Cardiac fibroblast (primary cell): ENCODE data around the gene CREB3L2.

Experiments used
- DNase-seq, 2 donors: peaks; one replicate each; pipeline versions ENCODE4 v3.0.0 to v3.0.0-alpha.2; 2010; ENCODE audit warnings: low read depth in 2 of 2
- H3K4me3 ChIP-seq, 2 donors: replicated peaks in 1 of 2; 1 replicate in 1 of 2; 2 replicates in 1 of 2; pipeline ENCODE4 v1.5.1; 2011; ENCODE audit warnings: low read depth in 2 of 2, low read length in 2 of 2, mild to moderate bottlenecking in 2 of 2, moderate library complexity in 1 of 2
- CTCF ChIP-seq: IDR thresholded peaks from one replicate; pipeline ENCODE4 v1.5.1; 2011; ENCODE audit warnings: low read depth, mild to moderate bottlenecking, low read length, inconsistent platforms

CREB3L2 gene

GRCh38 chr7:138032770-138033169 is 30.9 kb upstream of the CREB3L2 start:
- no peak for TF ChIP-seq CTCF
- no peak overlapping the region for H3K4me3 ChIP-seq
- peak in 1 of 2 donors; percentile 43 for DNase-seq

GRCh38 chr7:138032186-138032585 is 30.3 kb upstream of the CREB3L2 start:
- TF ChIP-seq CTCF: no peak
- no peak overlapping the region for H3K4me3 ChIP-seq
- no peak for DNase-seq

DNA sequence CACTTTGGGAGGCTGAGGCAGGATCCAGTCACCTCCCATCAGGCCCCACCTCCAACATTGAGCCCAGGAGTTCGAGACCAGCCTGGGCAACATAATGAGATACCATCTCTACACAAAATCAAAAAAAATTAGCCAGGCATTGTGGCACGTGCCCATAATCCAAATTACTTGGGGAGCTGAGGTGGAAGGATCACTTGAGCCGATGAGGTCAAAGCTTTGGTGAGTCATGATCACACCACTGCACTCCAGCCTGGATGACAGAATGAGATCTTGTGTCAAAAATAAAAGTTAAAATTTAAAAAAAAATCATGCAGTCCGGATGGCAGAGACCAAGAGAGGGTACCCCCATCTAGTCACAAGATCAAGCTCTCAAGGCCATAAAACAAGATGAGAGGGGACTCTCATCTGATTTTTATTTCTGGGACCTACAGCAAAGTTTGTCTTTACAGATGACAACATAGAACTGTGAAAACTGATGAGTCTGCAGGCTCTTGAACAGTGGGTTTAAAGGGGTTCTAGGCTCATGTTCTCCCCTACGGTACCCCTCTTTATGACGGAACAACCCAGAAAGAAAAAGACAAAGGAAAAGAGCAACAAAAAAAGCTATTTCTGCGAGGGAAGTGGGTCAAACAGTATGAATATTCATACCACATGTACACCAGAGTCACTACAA is 28.9 kb upstream of the CREB3L2 start:
- H3K4me3 ChIP-seq: no peak overlapping the region
- TF ChIP-seq CTCF: no peak
- DNase-seq: peak; percentile 6 to 38

DNA sequence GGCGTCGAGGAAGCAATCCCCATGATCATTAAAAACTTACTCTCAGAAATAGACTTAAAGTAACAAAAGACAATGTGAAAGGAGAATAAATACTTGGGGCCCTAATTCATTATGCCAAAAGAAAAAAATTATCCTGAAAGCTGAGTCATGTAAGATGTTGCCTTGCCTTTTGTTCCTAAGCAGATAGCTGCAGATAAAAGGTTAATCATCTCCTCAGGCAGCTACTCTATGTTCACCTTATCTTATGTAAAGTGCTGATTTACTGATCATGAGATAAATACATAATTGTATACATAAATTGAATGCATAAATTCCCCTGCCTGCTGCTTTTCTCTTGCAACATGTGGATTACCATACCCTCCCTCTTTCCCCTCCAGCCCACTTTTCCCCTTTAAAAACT is 28.1 kb upstream of the CREB3L2 start:
- no peak overlapping the region for H3K4me3 ChIP-seq
- TF ChIP-seq CTCF: no peak
- no peak for DNase-seq

DNA sequence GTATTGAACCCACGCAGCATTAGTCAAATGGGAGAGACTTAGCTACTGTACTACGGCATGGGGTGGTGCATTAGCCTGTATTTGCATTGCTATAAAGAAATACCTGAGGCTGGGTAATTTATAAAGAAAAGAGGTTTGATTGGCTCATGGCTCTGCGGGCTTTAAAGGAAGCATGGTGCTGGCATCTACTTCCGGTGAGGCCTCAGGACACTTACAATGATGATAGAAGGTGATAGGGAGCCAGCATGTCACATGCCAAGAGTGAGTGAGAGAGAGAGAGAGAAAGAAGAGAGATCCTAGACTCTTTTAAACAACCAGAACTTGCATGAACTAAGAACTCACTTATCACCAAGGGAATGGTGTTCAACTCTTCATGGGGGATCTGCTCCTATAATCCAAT is 27.2 kb upstream of the CREB3L2 start:
- no peak for TF ChIP-seq CTCF

GRCh38 chr7:138027100-138027499 is 25.2 kb upstream of the CREB3L2 start:
- no peak for TF ChIP-seq CTCF
- no peak for DNase-seq
- no peak overlapping the region for H3K4me3 ChIP-seq

More for the DNA sequence above, 27.2 kb upstream of the CREB3L2 start:
- H3K4me3 ChIP-seq: no peak overlapping the region
- DNase-seq: no peak
